HepG2 (cell line): Measurements from ENCODE around the gene CD300LG. TPM values are rescaled to one million over a fixed set of nuclear protein-coding genes. Genes with fewer than 3 reads are reported as not detected.

Experiments used
- HMGA1 ChIP-seq: sonication (generic); formaldehyde crosslinking; conservative IDR thresholded peaks from 2 replicates; pipeline ENCODE4 v1.4.0; 2020; ENCODE audit warnings: missing genetic modification reagents
- HNRNPLL ChIP-seq: fragments of 200-400 bp; formaldehyde crosslinking; IDR thresholded peaks from 2 replicates; pipeline ENCODE4 v1.6.1; 2017; ENCODE audit warnings: mild to moderate bottlenecking, low read depth, low read length; ENCODE audit not compliant: poor library complexity, severe bottlenecking
- KDM2A ChIP-seq: sonication (generic); formaldehyde crosslinking; IDR thresholded peaks from 2 replicates; pipeline ENCODE4 v1.4.0; 2020; ENCODE audit warnings: low read depth, missing genetic modification reagents, borderline replicate concordance
- MAFG ChIP-seq: sonication (generic); formaldehyde crosslinking; IDR thresholded peaks from 2 replicates; pipeline ENCODE4 v1.5.1; 2020; ENCODE audit warnings: mild to moderate bottlenecking, missing genetic modification reagents
- MIER3 ChIP-seq: IDR thresholded peaks from 2 replicates; pipeline ENCODE4 v1.6.1; 2016; ENCODE audit warnings: missing compliant biosample characterization, borderline replicate concordance
- MXD1 ChIP-seq: sonication (generic); formaldehyde crosslinking; IDR thresholded peaks from 2 replicates; pipeline ENCODE4 v1.4.0; 2020; ENCODE audit warnings: mild to moderate bottlenecking, missing genetic modification reagents
- RXRB ChIP-seq: IDR thresholded peaks from 2 replicates; pipeline ENCODE4 v1.6.1; 2016; ENCODE audit warnings: borderline replicate concordance, missing genetic modification reagents, missing compliant biosample characterization
- SALL1 ChIP-seq: sonication (generic); formaldehyde crosslinking; IDR thresholded peaks from 2 replicates; pipeline ENCODE4 v1.8.0; 2022; ENCODE audit warnings: mild to moderate bottlenecking, missing genetic modification reagents
- SMC3 ChIP-seq: IDR thresholded peaks from 2 replicates; pipeline ENCODE4 v1.6.1; 2011; ENCODE audit warnings: low read length, improper control_type of control experiment
- TRAFD1 ChIP-seq: sonication (generic); formaldehyde crosslinking; IDR thresholded peaks from 2 replicates; pipeline ENCODE4 v1.5.1; 2020; ENCODE audit warnings: missing genetic modification reagents, mild to moderate bottlenecking, borderline replicate concordance
- ZNF326 ChIP-seq: sonication (generic); formaldehyde crosslinking; IDR thresholded peaks from 2 replicates; pipeline ENCODE4 v1.4.0; 2020; ENCODE audit warnings: missing genetic modification reagents, borderline replicate concordance
- ZNF549 ChIP-seq: sonication (generic); formaldehyde crosslinking; IDR thresholded peaks from 2 replicates; pipeline ENCODE4 v1.5.0; 2020; ENCODE audit warnings: missing genetic modification reagents
- ZNF550 ChIP-seq: sonication (generic); formaldehyde crosslinking; IDR thresholded peaks from 2 replicates; pipeline ENCODE4 v1.4.0; 2020; ENCODE audit warnings: mild to moderate bottlenecking, missing genetic modification reagents, borderline replicate concordance
- ZNF607 ChIP-seq: sonication (generic); formaldehyde crosslinking; IDR thresholded peaks from 2 replicates; pipeline ENCODE4 v1.5.1; 2020; ENCODE audit warnings: missing genetic modification reagents, mild to moderate bottlenecking, borderline replicate concordance
- ZNF776 ChIP-seq: sonication (generic); formaldehyde crosslinking; IDR thresholded peaks from 2 replicates; pipeline ENCODE4 v1.4.0; 2020; ENCODE audit warnings: mild to moderate bottlenecking, missing genetic modification reagents
- ZNF781 ChIP-seq: sonication (generic); formaldehyde crosslinking; IDR thresholded peaks from 2 replicates; pipeline ENCODE4 v1.5.1; 2020; ENCODE audit warnings: borderline replicate concordance, mild to moderate bottlenecking, missing genetic modification reagents; ENCODE audit errors: not compliant biosample characterization
- ZNF782 ChIP-seq: sonication (generic); formaldehyde crosslinking; IDR thresholded peaks from 2 replicates; pipeline ENCODE4 v1.4.0; 2020; ENCODE audit warnings: missing genetic modification reagents, mild to moderate bottlenecking, borderline replicate concordance
- polyA plus RNA-seq, 8 experiments: library from polyadenylated mRNA; depleted of rRNA in 3 of 8; stranded (reverse) in 7 of 8; unstranded in 1 of 8; fragments of >200 nt; fragmentation: Illumina TruSeq in 4 of 8; extraction: Trizol in 4 of 8; gene quantifications; 2 replicates each; pipeline versions ENCODE4 v1.2.1 to v1.2.3, GENCODE V29; 2011 to 2016; ENCODE audit warnings: low read depth in 4 of 8, missing spikeins in 1 of 8, mixed read lengths in 1 of 8; ENCODE audit not compliant: insufficient read depth in 1 of 8
- total RNA-seq, 5 experiments: library from RNA; depleted of rRNA; stranded (reverse); fragments of >200 nt; fragmentation: Illumina TruSeq; extraction: Trizol; gene quantifications; 2 replicates each; pipeline ENCODE4 v1.2.3, GENCODE V29; 2016; ENCODE audit warnings: low read depth in 1 of 5
- TF ChIP-seq, protein P1 (sequence below): sonication (generic); formaldehyde crosslinking; IDR thresholded peaks from 2 replicates; pipeline ENCODE4 v1.9.0; 2021; ENCODE audit warnings: missing genetic modification reagents, borderline replicate concordance
- TF ChIP-seq, protein P2 (sequence below): sonication (generic); formaldehyde crosslinking; IDR thresholded peaks from 2 replicates; pipeline ENCODE4 v1.4.0; 2020; ENCODE audit warnings: missing genetic modification reagents, borderline replicate concordance
- TF ChIP-seq, protein P3 (sequence below): sonication (generic); formaldehyde crosslinking; IDR thresholded peaks from 2 replicates; pipeline ENCODE4 v1.4.0; 2020; ENCODE audit warnings: mild to moderate bottlenecking, missing genetic modification reagents
- TF ChIP-seq, protein P4 (sequence below): sonication (generic); formaldehyde crosslinking; IDR thresholded peaks from 2 replicates; pipeline ENCODE4 v1.4.0; 2020; ENCODE audit warnings: missing genetic modification reagents

The CD300LG gene
- total and polyA plus RNA-seq, 2 of the 13 experiments (the other 11 are each of a cell fraction or from before 2014, with no cell fraction given): not detected

DNA sequence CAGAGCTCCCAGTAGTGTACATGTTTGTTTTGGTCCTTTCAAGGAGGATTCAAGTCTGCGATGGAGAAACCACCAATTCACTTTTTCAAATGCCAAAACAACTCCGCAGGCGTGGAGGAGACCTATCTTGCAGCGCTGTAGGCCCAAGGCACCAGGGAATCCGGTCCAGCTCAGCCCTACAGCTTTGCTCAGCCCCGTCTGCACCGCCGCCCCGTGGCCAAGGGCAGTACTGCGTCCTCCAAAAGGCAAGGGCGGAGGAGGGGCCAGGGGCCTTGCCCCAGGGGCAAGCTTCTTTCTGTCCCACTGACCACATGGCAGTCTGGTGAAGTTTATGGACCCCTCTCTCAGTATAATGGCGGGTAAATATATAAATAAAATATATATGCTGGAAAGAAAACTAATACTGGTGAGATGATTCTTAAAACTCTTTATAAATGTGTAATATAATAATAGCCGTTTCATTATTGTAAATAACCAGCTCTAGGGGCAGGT, 709 bp upstream of the CD300LG start (continued):
- TF ChIP-seq, protein P1, sequence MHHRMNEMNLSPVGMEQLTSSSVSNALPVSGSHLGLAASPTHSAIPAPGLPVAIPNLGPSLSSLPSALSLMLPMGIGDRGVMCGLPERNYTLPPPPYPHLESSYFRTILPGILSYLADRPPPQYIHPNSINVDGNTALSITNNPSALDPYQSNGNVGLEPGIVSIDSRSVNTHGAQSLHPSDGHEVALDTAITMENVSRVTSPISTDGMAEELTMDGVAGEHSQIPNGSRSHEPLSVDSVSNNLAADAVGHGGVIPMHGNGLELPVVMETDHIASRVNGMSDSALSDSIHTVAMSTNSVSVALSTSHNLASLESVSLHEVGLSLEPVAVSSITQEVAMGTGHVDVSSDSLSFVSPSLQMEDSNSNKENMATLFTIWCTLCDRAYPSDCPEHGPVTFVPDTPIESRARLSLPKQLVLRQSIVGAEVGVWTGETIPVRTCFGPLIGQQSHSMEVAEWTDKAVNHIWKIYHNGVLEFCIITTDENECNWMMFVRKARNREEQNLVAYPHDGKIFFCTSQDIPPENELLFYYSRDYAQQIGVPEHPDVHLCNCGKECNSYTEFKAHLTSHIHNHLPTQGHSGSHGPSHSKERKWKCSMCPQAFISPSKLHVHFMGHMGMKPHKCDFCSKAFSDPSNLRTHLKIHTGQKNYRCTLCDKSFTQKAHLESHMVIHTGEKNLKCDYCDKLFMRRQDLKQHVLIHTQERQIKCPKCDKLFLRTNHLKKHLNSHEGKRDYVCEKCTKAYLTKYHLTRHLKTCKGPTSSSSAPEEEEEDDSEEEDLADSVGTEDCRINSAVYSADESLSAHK: no peak
- TF ChIP-seq, protein P2, sequence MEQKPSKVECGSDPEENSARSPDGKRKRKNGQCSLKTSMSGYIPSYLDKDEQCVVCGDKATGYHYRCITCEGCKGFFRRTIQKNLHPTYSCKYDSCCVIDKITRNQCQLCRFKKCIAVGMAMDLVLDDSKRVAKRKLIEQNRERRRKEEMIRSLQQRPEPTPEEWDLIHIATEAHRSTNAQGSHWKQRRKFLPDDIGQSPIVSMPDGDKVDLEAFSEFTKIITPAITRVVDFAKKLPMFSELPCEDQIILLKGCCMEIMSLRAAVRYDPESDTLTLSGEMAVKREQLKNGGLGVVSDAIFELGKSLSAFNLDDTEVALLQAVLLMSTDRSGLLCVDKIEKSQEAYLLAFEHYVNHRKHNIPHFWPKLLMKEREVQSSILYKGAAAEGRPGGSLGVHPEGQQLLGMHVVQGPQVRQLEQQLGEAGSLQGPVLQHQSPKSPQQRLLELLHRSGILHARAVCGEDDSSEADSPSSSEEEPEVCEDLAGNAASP: 0 out of 2 replicates have a peak, but pooled peaks have one; percentile 25
- TF ChIP-seq SALL1 (CRISPR knock-in tag) (peak; percentile 63; the same call in 1 of the 2 replicates), ZNF550 (CRISPR knock-in tag) (no peak), RXRB (CRISPR knock-in tag) (no peak), MAFG (CRISPR knock-in tag) (no peak), ZNF782 (CRISPR knock-in tag) (no peak), TRAFD1 (CRISPR knock-in tag) (no peak), ZNF781 (CRISPR knock-in tag) (peak; percentile 55), ZNF326 (CRISPR knock-in tag) (no peak), ZNF549 (no peak), HMGA1 (no peak), HNRNPLL (peak; percentile 27), KDM2A (CRISPR knock-in tag) (peak; percentile 76; the same call in 1 of the 2 replicates), MXD1 (CRISPR knock-in tag) (no peak), MIER3 (CRISPR knock-in tag) (no peak), ZNF607 (no peak), SMC3 (peak; percentile 64), ZNF776 (CRISPR knock-in tag) (no peak)
- TF ChIP-seq, protein P3, sequence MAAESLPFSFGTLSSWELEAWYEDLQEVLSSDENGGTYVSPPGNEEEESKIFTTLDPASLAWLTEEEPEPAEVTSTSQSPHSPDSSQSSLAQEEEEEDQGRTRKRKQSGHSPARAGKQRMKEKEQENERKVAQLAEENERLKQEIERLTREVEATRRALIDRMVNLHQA (CRISPR knock-in tag): no peak
- TF ChIP-seq, protein P4, sequence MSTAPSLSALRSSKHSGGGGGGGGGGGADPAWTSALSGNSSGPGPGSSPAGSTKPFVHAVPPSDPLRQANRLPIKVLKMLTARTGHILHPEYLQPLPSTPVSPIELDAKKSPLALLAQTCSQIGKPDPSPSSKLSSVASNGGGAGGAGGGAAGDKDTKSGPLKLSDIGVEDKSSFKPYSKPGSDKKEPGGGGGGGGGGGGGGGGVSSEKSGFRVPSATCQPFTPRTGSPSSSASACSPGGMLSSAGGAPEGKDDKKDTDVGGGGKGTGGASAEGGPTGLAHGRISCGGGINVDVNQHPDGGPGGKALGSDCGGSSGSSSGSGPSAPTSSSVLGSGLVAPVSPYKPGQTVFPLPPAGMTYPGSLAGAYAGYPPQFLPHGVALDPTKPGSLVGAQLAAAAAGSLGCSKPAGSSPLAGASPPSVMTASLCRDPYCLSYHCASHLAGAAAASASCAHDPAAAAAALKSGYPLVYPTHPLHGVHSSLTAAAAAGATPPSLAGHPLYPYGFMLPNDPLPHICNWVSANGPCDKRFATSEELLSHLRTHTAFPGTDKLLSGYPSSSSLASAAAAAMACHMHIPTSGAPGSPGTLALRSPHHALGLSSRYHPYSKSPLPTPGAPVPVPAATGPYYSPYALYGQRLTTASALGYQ (CRISPR knock-in tag): no peak
